Stomach (tissue), 9 donors: Measurements from ENCODE around the gene SDSL. TPM values are rescaled to one million over a fixed set of nuclear protein-coding genes. Genes with fewer than 3 reads are reported as not detected.

Source experiments
- DNase-seq, 2 donors: peaks; one replicate each; pipeline versions ENCODE4 v3.0.0 to v3.0.0-alpha.2; 2013 to 2019
- H3K27ac ChIP-seq, 5 donors: fragments of 200-600 bp in 4 of 5; sonication (generic) in 4 of 5; one replicate each; pipeline ENCODE4 v1.5.1; 2013 to 2019; ENCODE audit warnings: mild to moderate bottlenecking in 1 of 5, moderate library complexity in 1 of 5
- H3K27me3 ChIP-seq, 3 donors: fragments of 200-600 bp; sonication (generic); one replicate each; pipeline ENCODE4 v1.5.1; 2017 to 2019; ENCODE audit warnings: mixed run types in 1 of 3
- H3K36me3 ChIP-seq, 4 donors: fragments of 200-600 bp; sonication (generic); 1 replicate in 3 of 4; 2 replicates in 1 of 4; pipeline ENCODE4 v1.5.1; 2016 to 2019
- H3K4me1 ChIP-seq, 4 donors: fragments of 200-600 bp; sonication (generic); one replicate each; pipeline ENCODE4 v1.5.1; 2016 to 2019
- H3K4me3 ChIP-seq, 4 donors: fragments of 200-600 bp; sonication (generic) in 3 of 4; one replicate each; pipeline ENCODE4 v1.5.1; 2016 to 2019; ENCODE audit warnings: mild to moderate bottlenecking in 1 of 4
- H3K9me3 ChIP-seq, 4 donors: fragments of 200-600 bp; sonication (generic); one replicate each; pipeline ENCODE4 v1.5.1; 2016 to 2019
- CTCF ChIP-seq, 7 experiments: fragments of 450-650 bp in 4 of 7; fragments of 200-600 bp in 3 of 7; sonication (generic) in 3 of 7; IDR thresholded peaks; one replicate each; pipeline ENCODE4 v1.5.1; 2016 to 2019; ENCODE audit warnings: antibody characterized with exemption in 7 of 7, control low read depth in 2 of 7, mild to moderate bottlenecking in 1 of 7
- EP300 ChIP-seq: sonication (generic); formaldehyde crosslinking; IDR thresholded peaks from one replicate; pipeline ENCODE4 v1.6.1; 2017; ENCODE audit warnings: antibody characterized with exemption
- POLR2A ChIP-seq, 4 donors: fragments of 450-650 bp; IDR thresholded peaks; one replicate each; pipeline ENCODE4 v1.6.1; 2016; ENCODE audit warnings: antibody characterized with exemption in 4 of 4, control low read depth in 2 of 4, mild to moderate bottlenecking in 1 of 4, moderate library complexity in 1 of 4
- POLR2AphosphoS5 ChIP-seq, 3 donors: sonication (generic); formaldehyde crosslinking; IDR thresholded peaks; one replicate each; pipeline ENCODE4 v1.6.1; 2016; ENCODE audit warnings: antibody characterized with exemption in 3 of 3
- WGBS, 5 donors: extraction: QIAGEN DNeasy Blood & Tissue Kit in 3 of 5; methylation state at CpG; one replicate each; pipeline versions ENCODE4 v1.1.5 to v1.1.7; 2013 to 2018; 5-methylcytosine and 5-hydroxymethylcytosine counted together
- intact Hi-C: fragments of 100-400 bp; cut with DNase I; formaldehyde crosslinking; loops from one replicate; pipeline ENCODE4 v1.15.1; 2023; ENCODE audit warnings: low total_unique reads
- polyA plus RNA-seq, 3 donors: library from polyadenylated mRNA; stranded (reverse); fragments of 200-250 nt; gene quantifications; one replicate each; pipeline ENCODE4 v1.2.3, GENCODE V29; 2013
- total RNA-seq, 5 donors: library from RNA; depleted of rRNA; stranded (reverse); fragments of >200 nt; gene quantifications; one replicate each; pipeline versions ENCODE4 v1.1.0 to v1.2.3, GENCODE V29; 2014 to 2016
- donor health status: healthy with polysubstance abuse.
- donor health status: Bipolar disorder and iron deficiency.
- donor health status: healthy.

Gene SDSL
- total and polyA plus RNA-seq, 8 donors: 5.9 to 27.2 (median 15.1) TPM; not detected in 2

GRCh38 chr12:113486722-113487121 is 64.5 kb downstream of the SDSL start:
- peaks cover 0 to 2% (median under 1%) of the 10 kb centered on the region in 4 donors for H3K9me3 ChIP-seq
- no peak overlapping the region for H3K4me3 ChIP-seq
- H3K4me1 ChIP-seq: no peaks in the 10 kb centered on the region
- H3K36me3 ChIP-seq: no peaks in the 10 kb centered on the region
- intact Hi-C loops: no loop called here
- H3K27ac ChIP-seq: no peak overlapping the region
- no peak for TF ChIP-seq EP300
- TF ChIP-seq CTCF (IDR thresholded peaks at IDR 0.05): no peak
- no peak for TF ChIP-seq POLR2A (IDR thresholded peaks at IDR 0.05)
- no peak for TF ChIP-seq POLR2AphosphoS5 (IDR thresholded peaks at IDR 0.05)
- peaks cover 0 to 76% (median 20%) of the 10 kb centered on the region in 3 donors for H3K27me3 ChIP-seq
- 18 to 31% (median 27%) methylated on average over 4 of the region's 4 CpGs for WGBS, 5 donors
- no peak for DNase-seq

Other genes starting within 250 kb of the SDSL start
- gene DDX54, start 236.9 kb upstream of the SDSL start, total RNA-seq: 100 to 1,000 TPM in 1 of 5 donors, 10 to 100 TPM in 4; 14.6 to 167 (median 41.7) TPM
- 10 to 100 TPM; 28.5 to 64.6 (median 34.1) TPM for gene DDX54, start 236.9 kb upstream of the SDSL start, polyA plus RNA-seq
- 10 to 100 TPM in 2 of 5 donors, 1 to 10 TPM in 3; 4.1 to 19.2 (median 5.0) TPM for gene RITA1, start 236.7 kb upstream of the SDSL start, total RNA-seq
- gene RITA1, start 236.7 kb upstream of the SDSL start, polyA plus RNA-seq: 10 to 100 TPM in 2 of 3 donors, 1 to 10 TPM in 1; 8.4 to 14.3 (median 11.5) TPM
- gene TPCN1, start 200.9 kb upstream of the SDSL start, total RNA-seq: 10 to 100 TPM; 15.2 to 78.2 (median 48.4) TPM
- gene TPCN1, start 200.9 kb upstream of the SDSL start, polyA plus RNA-seq: 10 to 100 TPM in 1 of 3 donors, 1 to 10 TPM in 2; 5.8 to 24.2 (median 6.3) TPM
- gene SLC8B1, start 87.3 kb upstream of the SDSL start, total RNA-seq: 100 to 1,000 TPM in 1 of 5 donors, 10 to 100 TPM in 4; 16.5 to 167 (median 49.8) TPM
- gene SLC8B1, start 87.3 kb upstream of the SDSL start, polyA plus RNA-seq: 10 to 100 TPM in 2 of 3 donors, 1 to 10 TPM in 1; 9.0 to 19.7 (median 13.8) TPM
- 10 to 100 TPM in 3 of 5 donors, 1 to 10 TPM in 2; 2.7 to 32.4 (median 18.1) TPM for gene PLBD2, start 63.8 kb upstream of the SDSL start, total RNA-seq
- gene PLBD2, start 63.8 kb upstream of the SDSL start, polyA plus RNA-seq: 1 to 10 TPM; 5.2 to 8.2 (median 8.2) TPM
- 1 to 10 TPM in 2 of 5 donors, not detected in 3; 1.2 to 4.2 TPM for gene SDS, start 18.5 kb upstream of the SDSL start, total RNA-seq
- 1 to 10 TPM in 2 of 3 donors, under 1 TPM in 1; 0.25 to 4.7 (median 1.4) TPM for gene SDS, start 18.5 kb upstream of the SDSL start, polyA plus RNA-seq
- under 1 TPM in 2 of 5 donors, not detected in 3; 0.29 to 0.45 TPM for gene LHX5, start 49.5 kb downstream of the SDSL start, total RNA-seq
- gene LHX5, start 49.5 kb downstream of the SDSL start, polyA plus RNA-seq: 1 to 10 TPM in 1 of 3 donors, under 1 TPM in 2; 0.43 to 1.4 (median 0.61) TPM